ENCODE results near the gene ANKRD63. TPM values are rescaled to one million over a fixed set of nuclear protein-coding genes. Genes with fewer than 3 reads are reported as not detected.

The ANKRD63 gene
- total and polyA plus RNA-seq, 4 donors, result not detected

- TF ChIP-seq NR2F2 (IDR thresholded peaks at IDR 0.05), result no peak
These were observed 7.7 kb upstream of the ANKRD63 start (continued) for GRCh38 chr15:40290545-40290917.

- TF ChIP-seq HNF4G (IDR thresholded peaks at IDR 0.05) (no peak), RAD21 (IDR thresholded peaks at IDR 0.05) (no peak), NR2F2 (IDR thresholded peaks at IDR 0.05) (peak; percentile 45), ATF3 (IDR thresholded peaks at IDR 0.05) (no peak), JUND (IDR thresholded peaks at IDR 0.05) (no peak), RXRA (IDR thresholded peaks at IDR 0.05) (peak in 1 of 2 donors; percentile 42), HNF4A (conservative IDR thresholded peaks at IDR 0.05) (peak; percentile 27 to 32), TAF1 (conservative IDR thresholded peaks at IDR 0.05) (no peak), REST (IDR thresholded peaks at IDR 0.05) (peak; percentile 98), MAX (IDR thresholded peaks at IDR 0.05) (no peak), SP1 (IDR thresholded peaks at IDR 0.05) (no peak), EGR1 (IDR thresholded peaks at IDR 0.05; ENCODE audit: low read depth in 2 of 2) (no peak), FOXA2 (IDR thresholded peaks at IDR 0.05) (no peak), CTCF (IDR thresholded peaks at IDR 0.05; ENCODE audit: low read depth, low read length, missing input control) (peak; percentile 18)
- Histone ChIP-seq H3K9me3 (ENCODE audit: control insufficient read depth in 4 of 4, low read length in 3 of 4) (no peaks in the 10 kb centered on the region), H3K4me1 (ENCODE audit: control insufficient read depth in 4 of 4, insufficient read depth in 4 of 4, low read length in 3 of 4) (peaks cover 2 to 18% (median 8%) of the 10 kb centered on the region in 4 donors), H3K27ac (ENCODE audit: low read depth in 1 of 2, low read length in 2 of 2) (no peak overlapping the region), H3K36me3 (ENCODE audit: control insufficient read depth in 4 of 4, insufficient read depth in 3 of 4, low read depth in 1 of 4, low read length in 3 of 4) (no peaks in the 10 kb centered on the region), H3K9ac (ENCODE audit: low read depth in 1 of 2, low read length in 2 of 2) (no peak overlapping the region), H3K27me3 (ENCODE audit: control insufficient read depth in 4 of 4, insufficient read depth in 4 of 4, low read length in 3 of 4) (no peaks in the 10 kb centered on the region), H3K4me3 (ENCODE audit: low read depth in 1 of 3, low read length in 3 of 3) (no peak overlapping the region)
- DNase-seq (ENCODE audit: low spot score), result no peak
- 42% methylated on average over 6 of the region's 6 CpGs for WGBS
These were observed 6.4 kb upstream of the ANKRD63 start for GRCh38 chr15:40289140-40289775.

DNA sequence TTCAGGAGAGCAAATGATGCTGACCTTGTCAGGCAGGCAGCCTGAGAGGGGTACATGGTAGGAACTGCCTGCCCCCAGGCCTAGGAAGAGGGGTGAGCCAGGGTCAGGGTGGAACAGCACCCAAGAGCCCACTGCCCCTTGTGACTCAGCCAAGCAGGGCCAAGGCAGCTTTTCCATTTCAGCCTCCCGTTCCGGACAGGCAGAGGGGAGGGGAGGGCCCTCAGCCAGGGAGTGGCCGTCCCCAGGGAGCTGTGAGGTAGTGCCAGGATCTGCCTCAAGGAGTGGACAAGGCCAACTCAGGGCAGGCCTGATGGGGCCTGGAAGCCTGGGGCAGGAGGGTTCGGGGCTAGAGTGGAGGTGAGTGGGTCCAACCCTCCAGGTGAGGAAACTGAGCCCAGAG is 5.1 kb upstream of the ANKRD63 start:
- TF ChIP-seq CTCF (IDR thresholded peaks at IDR 0.05; ENCODE audit: low read depth, low read length, missing input control) (no peak), GABPA (IDR thresholded peaks at IDR 0.05 in 1 of 2, conservative IDR thresholded peaks at IDR 0.05 in 1 of 2) (no peak), ATF3 (IDR thresholded peaks at IDR 0.05) (no peak), TAF1 (conservative IDR thresholded peaks at IDR 0.05) (no peak), EGR1 (IDR thresholded peaks at IDR 0.05; ENCODE audit: low read depth in 2 of 2) (no peak), FOXA2 (IDR thresholded peaks at IDR 0.05) (no peak)
- Histone ChIP-seq H3K36me3 (ENCODE audit: control insufficient read depth in 4 of 4, insufficient read depth in 3 of 4, low read depth in 1 of 4, low read length in 3 of 4) (no peaks in the 10 kb centered on the region), H3K27me3 (ENCODE audit: control insufficient read depth in 4 of 4, insufficient read depth in 4 of 4, low read length in 3 of 4) (no peaks in the 10 kb centered on the region), H3K4me1 (ENCODE audit: control insufficient read depth in 4 of 4, insufficient read depth in 4 of 4, low read length in 3 of 4) (peaks cover 2 to 20% (median 9%) of the 10 kb centered on the region in 4 donors), H3K4me3 (ENCODE audit: low read depth in 1 of 3, low read length in 3 of 3) (no peak overlapping the region), H3K9ac (ENCODE audit: low read depth in 1 of 2, low read length in 2 of 2) (no peak overlapping the region), H3K27ac (ENCODE audit: low read depth in 1 of 2, low read length in 2 of 2) (no peak overlapping the region), H3K9me3 (ENCODE audit: control insufficient read depth in 4 of 4, low read length in 3 of 4) (no peaks in the 10 kb centered on the region)
- WGBS, result 82% methylated on average over 4 of the region's 4 CpGs
- no peak for DNase-seq (ENCODE audit: low spot score)
